GM18499 (cell line): ENCODE measurements around the gene FCN1.

Experiments used
- ATAC-seq: cut with Tn5 transposase; IDR thresholded peaks from one replicate; pipeline ENCODE4 v1.9.1; 2021; ENCODE audit warnings: moderate number of reproducible peaks; ENCODE audit not compliant: insufficient read depth, unreplicated experiment

FCN1 gene

GRCh38 chr9:134955156-134955555, 37.4 kb upstream of the FCN1 start:
- no peak for ATAC-seq

GRCh38 chr9:134951994-134952393, 34.3 kb upstream of the FCN1 start:
- no peak for ATAC-seq

DNA sequence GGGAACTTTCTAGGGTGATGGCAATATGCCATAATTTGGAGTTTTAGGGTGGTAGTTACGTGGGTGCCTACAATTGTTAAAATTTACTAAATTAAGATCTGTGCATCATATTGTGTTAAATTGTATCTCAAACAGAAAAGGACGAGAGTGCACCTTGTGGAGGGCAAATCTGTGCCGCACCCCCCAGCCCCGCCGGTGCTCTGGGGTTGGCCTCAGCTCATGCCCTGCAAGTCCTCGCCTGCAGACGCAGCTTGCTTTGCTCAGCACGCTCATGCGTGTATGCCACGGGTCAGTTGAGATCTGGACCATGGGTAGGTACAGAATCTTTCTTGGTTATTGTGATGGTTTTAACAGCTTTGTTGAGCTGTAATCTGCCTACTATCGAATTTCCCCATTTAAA, 33.7 kb upstream of the FCN1 start:
- ATAC-seq, result no peak

- no peak for ATAC-seq
Measured at GRCh38 chr9:134950386-134951210, 32.9 kb upstream of the FCN1 start.

- no peak for ATAC-seq
Measured at GRCh38 chr9:134949681-134950385, 32.1 kb upstream of the FCN1 start.

DNA sequence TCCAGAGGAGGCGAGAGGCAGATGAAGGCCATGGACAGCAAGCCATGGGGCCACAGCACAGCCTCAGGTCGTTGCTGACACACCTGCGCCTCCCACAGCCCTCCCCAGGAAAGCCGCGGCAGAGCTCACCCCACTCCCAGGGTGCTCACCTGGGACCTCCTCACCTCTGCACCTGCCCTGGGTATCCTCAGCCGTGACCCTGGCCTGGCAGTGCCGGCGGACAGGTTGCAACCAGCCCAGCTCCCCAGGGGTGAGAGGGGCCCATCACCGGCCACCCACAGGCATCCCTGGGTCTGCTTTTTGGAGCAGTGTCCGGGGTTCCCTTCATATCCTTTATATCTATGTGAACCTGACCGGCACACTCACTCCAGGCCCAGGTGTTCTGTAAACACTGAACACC, 30.4 kb upstream of the FCN1 start:
- no peak for ATAC-seq

DNA sequence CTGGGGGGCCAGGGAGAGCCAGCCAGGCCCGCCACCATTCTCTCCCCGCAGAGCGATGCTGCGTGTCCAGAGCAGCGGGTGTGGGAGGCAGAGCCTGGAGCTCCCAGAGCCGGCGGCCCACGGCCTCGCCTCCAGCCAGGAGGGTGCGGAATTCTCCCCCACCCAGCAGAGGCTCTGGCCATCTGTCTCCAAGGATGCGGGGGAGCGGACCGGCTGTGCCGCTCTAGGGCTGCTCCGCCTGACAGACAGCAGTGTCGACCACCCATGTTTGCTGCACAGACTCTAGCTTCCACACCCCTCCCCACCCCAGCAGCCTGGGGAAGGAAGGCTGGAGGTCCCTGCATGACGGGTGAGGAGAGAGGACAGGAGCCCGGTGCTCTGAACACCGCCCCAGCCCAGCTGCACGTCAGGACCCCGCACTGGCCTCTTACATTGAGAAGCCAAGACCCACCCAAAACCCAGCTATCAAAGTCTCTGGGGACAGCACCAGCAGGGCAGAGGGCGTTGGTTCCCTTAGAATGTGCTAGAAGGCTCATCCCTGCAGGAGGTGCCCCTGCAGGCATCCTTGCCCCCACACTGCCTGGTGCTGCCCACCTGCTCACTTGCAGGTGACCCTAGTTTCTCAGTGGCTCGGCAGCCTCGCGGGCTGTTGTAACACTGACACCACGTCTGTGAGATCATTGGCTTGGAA, 29.7 kb upstream of the FCN1 start:
- no peak for ATAC-seq

- ATAC-seq, result no peak
Measured at GRCh38 chr9:134946663-134947062, 29.0 kb upstream of the FCN1 start.

DNA sequence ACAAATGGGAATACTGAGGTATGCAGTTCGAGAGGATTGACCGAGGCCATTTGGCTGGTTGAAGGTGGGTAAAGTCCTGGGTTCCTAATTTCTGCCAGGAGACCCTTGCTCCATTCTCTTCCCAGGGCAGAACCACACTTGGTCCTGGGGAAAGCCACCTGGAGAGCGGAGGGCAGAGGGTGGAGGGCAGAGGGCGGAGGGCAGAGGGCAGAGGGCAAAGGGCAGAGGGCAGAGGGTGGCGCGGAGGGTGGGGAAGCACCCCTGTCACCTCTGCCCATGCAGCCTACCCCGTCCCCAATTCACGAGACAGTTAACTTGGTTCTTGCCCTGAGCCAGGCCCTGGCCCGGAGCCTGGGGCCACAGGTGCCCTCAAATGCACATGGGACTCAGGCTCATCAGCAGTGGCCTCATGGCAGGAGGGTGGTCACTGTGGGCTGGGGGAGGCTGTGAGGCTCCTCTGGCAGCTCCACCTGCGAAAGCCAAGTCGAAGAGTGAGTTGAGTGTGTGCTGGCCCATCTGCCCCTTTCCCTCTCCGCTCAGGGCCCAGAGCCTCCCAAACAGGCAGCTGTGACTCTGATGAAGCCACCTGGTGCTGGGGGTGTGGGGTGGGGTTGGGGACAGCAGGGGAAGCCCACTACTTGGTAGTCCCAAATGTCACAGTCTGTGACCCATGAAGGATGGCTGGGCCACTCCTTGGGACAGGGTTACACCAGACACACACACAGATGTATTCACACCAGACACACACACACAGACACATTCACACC, 28.0 kb upstream of the FCN1 start:
- no peak for ATAC-seq

DNA sequence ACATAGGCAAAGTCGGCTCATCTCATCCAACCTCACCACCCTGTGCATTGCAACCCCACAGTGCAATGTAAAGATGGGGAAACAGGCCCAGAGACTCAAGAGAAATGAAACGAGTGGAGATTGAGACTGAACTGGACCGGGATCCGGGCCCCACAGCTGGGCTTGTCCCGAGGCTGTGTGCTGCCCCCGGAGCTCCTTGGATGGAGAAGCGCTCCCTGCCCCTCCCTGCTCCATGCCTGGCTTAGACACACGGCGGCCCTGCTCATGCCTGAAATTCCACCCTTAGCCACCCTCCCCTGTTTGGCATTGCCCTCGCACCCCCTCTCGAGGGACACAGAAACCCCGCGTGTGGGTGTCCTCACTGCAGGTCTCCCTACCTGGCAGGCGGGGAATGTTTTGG, 27.2 kb upstream of the FCN1 start:
- ATAC-seq, result no peak

- no peak for ATAC-seq
Measured at GRCh38 chr9:134944351-134944802, 26.7 kb upstream of the FCN1 start.

DNA sequence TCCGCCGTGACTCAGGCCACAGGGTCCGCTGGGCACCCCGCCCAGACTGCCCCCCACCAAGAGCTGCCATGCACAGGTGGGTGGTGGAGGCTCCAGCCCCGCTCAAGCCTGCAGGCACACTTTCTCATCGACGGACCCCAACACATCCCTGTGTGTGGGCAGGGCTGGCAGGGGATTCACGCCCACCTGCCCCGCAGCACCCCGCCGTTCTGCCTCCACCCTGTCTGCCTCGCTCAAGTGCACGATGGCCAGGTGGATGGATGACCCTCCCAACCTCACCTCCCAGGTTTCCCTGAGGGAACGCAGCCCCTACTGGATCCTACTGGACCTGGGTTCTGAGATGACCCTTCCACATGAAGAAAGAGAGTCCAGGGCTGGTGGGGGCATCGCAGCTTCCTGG, 26.1 kb upstream of the FCN1 start:
- ATAC-seq, result no peak

GRCh38 chr9:134943411-134943810, 25.7 kb upstream of the FCN1 start:
- no peak for ATAC-seq

- ATAC-seq, result no peak
Measured at GRCh38 chr9:134942788-134943184, 25.1 kb upstream of the FCN1 start.

DNA sequence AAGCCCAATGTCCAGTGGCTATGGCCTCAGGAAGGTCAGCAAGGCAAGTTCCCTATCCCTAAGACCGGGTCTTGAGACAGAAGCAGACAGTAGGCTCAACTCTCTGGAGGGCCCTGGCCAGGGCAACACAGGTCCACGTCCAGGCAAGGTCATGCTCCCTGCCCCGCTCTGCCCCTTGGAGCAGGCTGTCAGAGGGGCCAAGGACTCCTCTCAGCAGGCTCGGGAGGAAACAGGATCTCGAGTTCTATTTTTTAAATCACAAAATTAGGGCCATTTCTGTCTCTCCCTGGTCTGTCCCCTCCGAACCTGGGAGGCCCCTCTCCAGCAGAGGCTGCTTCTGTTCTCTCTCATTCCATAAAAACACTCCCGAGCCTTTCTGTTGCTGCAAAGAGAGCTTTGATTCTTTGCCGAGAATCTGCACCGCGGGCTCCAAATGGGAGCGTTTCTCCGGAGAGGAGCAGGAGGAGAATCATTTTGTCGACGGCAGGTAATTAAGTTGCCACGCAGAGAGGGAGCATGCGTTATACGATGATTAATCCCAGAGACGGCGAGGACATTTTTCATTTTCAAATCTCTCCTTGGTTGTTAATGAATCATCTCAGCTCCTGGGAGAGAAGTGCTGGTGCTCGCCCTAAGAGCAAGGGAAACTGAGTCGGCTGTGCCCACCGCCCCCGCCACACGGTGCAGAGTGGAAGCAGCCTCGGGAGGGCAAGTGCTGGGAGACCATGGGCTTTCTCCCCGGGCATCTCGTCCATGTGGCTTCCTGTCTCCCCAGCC, 24.5 kb upstream of the FCN1 start:
- no peak for ATAC-seq

DNA sequence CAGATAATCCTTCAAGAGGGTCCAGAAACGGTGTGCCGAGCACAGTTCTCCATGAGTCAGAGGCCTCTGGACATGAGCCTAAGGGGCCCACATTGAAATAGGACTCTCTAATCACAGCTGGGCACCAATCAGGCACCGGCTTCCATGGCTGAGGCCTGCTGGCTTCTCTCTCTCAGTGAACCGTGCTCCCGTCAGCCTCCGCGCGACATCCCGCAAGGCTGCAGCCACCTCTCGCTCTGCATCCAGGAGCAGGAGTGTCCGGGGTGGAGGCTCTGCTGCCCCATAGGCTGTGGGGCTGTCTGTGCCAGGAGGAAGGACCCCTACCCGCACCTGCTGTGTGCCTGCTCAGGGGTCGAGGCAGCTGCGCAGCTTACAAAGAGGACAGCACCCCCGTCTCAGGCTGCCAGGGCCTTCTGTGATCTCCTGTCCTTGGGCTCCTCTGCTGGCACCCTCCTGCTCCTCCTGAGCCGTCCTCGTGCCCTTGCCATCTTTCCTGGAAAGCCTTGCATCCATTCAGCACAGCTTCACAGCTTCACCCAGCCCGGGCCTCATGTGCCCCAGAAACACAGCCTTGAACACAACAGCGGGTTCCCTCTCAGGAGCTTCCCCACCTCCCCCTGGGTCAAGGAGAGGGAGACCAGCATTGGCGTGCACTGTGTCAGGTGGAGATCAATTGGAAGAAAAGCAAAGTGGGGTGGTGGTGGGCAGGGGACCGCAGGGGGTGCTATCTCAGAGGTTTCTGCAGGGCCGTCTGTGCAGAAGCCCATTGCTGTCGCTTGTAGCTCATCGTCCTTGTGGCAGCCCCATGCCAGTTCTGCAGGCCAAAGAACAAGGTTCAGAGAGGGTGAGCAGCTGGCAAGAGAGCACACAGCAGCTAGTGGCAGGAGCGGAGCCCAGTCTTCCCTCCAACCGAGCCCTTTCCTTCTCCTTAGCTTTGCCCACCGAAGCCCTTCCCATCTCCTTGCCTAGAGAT, 22.8 kb upstream of the FCN1 start:
- no peak for ATAC-seq

GRCh38 chr9:134939836-134940235, 22.1 kb upstream of the FCN1 start:
- ATAC-seq, result no peak

- no peak for ATAC-seq
Measured at GRCh38 chr9:134939080-134939733, 21.5 kb upstream of the FCN1 start.
